ENCODE data around the gene DLX4.

GRCh38 chr17:49998836-49999511 lies 30.0 kb downstream of the DLX4 start:
- TF ChIP-seq CTCF (IDR thresholded peaks at IDR 0.05) = no peak
- TF ChIP-seq EP300 (IDR thresholded peaks at IDR 0.05) = no peak
- TF ChIP-seq POLR2AphosphoS5 (IDR thresholded peaks at IDR 0.05) = no peak
- TF ChIP-seq POLR2A (IDR thresholded peaks at IDR 0.05) = no peak
